ENCODE results near the gene PRKD1.
"Not testable (repeated sequence)": the region's sequence is repeated elsewhere in the genome, so short reads cannot be mapped to it uniquely, and the experiment has no call there.

The PRKD1 gene

GRCh38 chr14:29734732-29735131 lies 192.9 kb downstream of the PRKD1 start:
- no peak for DNase-seq

DNA sequence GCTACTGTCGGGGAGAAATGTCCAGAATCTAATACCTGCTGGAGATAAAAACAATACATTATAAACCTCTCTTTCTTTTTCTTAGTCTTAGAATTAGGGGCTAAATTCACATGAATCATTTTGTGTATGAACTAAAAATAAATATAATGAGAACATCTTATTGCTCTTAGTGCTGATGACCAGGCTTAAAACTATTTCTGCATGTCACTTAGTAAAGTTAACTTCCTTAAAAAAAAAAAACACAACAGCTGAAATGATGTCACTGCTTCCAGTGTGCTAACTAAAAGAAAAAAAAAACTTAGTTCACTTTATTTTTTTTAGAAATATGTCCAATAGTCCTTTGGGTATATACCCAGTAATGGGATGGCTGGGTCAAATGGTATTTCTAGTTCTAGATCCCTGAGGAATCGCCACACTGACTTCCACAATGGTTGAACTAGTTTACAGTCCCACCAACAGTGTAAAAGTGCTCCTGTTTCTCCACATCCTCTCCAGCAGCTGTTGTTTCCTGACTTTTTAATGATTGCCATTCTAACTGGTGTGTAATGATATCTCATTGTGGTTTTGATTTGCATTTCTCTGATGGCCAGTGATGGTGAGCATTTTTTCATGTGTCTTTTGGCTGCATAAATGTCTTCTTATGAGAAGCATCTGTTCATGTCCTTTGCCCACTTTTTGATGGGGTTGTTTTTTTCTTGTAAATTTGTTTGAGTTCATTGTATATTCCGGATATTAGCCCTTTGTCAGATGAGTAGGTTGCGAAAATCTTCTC lies 200.9 kb downstream of the PRKD1 start:
- DNase-seq = not testable (repeated sequence)

DNA sequence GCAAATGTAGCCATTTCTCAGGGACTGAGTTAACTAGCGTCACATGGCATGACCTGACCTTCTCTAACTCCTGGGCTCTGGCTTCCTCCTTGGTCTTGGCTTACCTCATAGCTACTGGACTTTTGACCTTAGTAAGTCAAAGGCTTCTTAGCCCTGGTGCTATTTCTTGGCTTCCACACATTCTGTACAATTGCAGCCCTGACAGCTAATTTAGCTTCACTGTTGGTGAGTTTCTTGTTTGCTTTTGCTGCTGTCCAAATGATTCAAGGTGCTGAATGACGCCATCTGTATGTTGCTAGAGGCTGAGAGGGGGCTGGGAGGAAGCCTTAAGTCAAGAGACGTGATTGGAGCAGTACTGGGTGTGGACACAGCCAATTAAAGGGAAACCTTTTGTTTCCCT lies 202.7 kb downstream of the PRKD1 start:
- peak; percentile 60 for DNase-seq

- no peak for DNase-seq
Observed at GRCh38 chr14:29722831-29723230, 204.8 kb downstream of the PRKD1 start.

DNA sequence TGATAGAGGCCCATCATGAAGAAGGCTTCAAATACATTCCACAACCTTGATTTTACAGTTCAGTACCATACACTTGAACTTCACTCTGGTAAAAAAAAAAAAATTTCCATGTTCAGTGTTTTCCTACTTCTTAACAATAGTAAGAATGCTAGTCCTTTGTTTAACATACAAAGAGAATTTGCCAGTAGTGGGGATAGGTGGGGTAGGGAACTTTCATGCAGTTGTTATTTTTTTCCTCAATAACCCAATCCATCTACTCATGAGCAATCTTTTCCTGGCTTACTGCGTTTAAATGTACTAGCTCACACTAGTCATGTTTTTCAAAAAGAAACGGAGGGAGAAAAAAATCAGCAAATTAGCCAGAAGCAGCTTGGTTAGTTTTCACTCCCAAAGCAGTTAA lies 206.1 kb downstream of the PRKD1 start:
- no peak for DNase-seq

DNA sequence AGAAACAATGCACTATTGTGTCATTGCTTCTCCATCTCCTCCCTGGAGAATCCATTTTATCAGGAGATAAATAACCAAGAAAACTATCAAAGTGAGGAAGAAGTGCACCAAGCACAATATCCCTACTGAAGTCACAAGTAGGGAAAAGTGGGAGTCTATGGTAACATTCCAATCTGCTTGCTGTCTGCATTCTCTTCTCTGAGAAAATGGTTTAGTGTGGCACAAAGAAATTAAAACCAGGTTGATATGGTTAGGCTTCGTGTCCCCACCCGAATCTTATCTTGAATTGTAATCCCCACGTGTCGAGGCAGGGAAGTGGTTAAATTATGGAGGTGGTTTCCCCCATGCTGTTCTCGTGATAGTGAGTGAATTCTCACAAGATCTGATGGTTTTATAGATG lies 209.7 kb downstream of the PRKD1 start:
- no peak for DNase-seq

- DNase-seq = peak; percentile 69
Observed at GRCh38 chr14:29716150-29716549, 211.5 kb downstream of the PRKD1 start.

- no peak for DNase-seq
Observed at GRCh38 chr14:29712601-29713000, 215.0 kb downstream of the PRKD1 start.

DNA sequence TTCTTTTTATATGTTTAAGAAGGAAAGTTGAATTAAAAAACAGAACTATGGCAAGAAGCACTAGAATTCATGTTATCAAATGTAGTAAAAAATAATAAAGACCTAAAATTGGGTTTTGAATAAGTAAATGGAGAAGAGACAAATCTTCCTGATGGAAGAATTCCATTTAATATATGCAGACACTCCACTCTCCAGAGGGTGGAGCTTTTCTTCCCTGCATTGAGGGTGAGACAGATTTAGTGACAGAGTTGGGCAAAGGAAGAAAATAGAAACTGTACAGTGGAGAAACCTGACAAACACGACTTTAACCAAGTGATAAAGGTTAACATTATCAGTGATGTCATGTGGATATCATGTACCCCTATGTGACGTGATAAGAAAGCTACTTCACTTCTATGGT lies 217.6 kb downstream of the PRKD1 start:
- DNase-seq = no peak

GRCh38 chr14:29709490-29709889 lies 218.2 kb downstream of the PRKD1 start:
- DNase-seq = no peak

DNA sequence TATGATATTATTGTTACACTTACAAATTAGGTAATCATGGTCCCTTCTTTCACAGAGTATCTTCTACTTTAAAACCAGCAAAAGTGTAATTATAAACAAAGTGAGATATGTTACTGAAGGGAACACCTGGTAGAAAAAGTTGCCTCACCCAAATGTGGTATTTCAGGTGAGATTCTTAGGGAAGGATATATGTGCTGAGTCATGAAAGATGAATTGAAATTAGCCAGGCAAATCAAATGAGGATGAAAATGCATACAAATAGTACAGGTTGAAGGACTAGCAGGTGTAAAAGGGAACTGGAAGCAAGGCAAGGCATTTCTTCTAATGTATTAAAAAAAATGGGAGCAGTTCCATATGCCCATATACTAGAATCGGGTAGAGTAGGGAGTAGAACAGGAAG lies 220.9 kb downstream of the PRKD1 start:
- DNase-seq = no peak

DNA sequence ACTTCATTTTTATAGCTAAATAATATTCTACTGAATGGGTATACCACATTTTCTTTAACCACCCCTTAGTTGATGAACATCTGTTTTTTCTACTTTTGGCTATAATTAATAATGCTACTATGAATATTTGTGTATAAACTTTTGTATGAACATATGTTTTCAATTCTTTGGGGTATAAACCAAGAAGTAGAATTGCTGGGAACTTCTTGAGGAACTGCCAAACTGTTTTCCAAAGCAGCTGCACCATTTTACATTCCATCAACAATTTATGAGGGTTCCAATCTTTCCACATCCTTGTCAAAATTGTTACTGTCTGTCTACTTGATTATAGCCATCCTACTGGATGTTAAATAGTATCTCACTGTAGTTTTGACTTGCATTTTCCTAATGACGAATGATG lies 221.8 kb downstream of the PRKD1 start:
- DNase-seq = no peak

GRCh38 chr14:29689597-29689996 lies 238.1 kb downstream of the PRKD1 start:
- DNase-seq = not testable (repeated sequence)

- no peak for DNase-seq
Observed at GRCh38 chr14:29687866-29688265, 239.8 kb downstream of the PRKD1 start.

- no peak for DNase-seq
Observed at GRCh38 chr14:29687071-29687765, 240.4 kb downstream of the PRKD1 start.

GRCh38 chr14:29684926-29685325 lies 242.7 kb downstream of the PRKD1 start:
- DNase-seq = no peak

DNA sequence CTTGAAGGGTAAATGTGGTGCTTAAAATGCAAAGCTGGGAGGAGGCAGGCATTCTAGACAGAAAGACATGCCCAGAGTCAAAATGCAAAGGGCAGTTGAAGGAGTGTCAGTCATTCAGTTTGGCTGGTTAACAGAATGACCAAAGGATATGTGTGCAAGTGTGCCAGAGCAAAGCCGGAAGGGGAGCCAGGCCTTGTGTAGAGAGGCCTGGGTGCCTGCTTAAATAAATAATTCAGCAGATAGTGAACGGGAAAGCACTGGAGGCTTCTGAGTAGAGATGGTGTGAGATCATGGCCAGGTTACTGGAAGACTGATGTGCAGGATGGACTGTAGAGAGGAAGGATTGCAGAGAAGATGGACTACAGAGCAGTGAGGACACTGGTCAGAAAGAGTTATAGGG lies 244.9 kb downstream of the PRKD1 start:
- DNase-seq = no peak

DNA sequence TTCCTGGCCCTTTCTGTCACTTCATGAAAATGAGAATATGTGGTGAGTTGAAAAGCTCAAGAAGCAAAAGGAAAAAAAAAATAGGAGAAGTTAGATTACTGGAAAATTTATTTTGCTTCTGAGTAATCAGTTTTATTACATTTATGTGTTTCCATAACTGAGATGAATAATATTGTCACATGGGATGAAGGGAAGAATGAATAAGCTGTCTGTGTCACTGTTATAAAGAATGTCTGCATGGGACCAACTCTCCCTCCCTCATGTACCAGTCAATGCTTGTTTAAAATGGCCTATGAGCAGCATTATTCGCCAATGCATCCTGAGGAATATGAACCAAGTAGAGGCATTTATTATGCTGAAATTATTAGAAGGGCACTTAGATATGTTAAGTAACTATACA lies 246.3 kb downstream of the PRKD1 start:
- no peak for DNase-seq

DNA sequence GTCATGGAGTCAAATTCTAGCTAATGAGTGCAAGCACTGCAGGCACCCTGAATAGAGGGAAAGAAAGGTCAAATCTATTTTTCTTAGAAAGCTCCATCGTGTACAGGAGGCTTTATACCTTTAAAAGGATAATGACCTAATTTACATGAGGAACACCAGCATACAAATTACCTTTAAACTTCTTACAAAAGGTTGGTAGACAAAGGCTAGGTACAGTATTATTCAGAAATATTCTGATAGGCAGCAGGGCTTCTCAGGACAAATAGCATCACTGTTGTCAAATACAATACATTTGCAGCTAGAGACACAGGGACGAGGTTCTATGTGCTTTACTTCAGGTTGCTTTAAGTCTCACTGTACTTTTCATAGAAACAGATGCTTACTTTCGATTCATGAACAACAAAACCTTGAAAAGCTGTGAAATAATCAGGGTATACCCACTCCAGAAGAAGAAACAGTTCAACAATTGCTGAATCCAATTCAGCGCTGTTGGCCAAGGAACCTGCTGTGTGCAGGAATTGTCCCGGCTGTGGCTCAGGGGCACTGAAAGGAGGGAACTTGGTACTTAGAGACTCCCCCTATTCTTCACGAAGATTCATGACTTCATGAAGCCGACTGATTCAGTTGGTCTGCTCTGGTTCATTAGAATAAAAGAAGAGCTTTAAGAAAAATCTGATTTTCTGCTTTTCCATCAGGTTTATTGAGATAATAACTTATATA lies 252.9 kb downstream of the PRKD1 start:
- DNase-seq = no peak

DNA sequence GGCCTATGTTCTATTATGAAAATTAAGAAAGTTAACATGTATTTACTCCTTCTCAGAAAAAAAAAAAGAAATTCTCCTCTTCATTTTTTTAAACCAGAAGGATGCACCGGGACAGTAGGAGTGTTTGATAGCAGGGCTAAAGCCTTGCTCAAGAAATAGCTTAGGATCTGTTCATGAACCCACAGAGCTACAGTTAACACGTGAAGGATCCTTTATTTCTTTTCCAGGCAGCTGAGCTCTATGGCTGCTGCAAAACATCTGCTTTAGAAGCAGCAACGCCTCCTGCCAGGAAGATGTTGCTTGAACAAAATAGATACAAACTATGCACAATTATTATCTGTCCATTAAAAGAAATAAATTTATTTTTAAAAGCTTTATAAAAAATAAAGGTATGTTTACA lies 254.8 kb downstream of the PRKD1 start:
- no peak for DNase-seq

DNA sequence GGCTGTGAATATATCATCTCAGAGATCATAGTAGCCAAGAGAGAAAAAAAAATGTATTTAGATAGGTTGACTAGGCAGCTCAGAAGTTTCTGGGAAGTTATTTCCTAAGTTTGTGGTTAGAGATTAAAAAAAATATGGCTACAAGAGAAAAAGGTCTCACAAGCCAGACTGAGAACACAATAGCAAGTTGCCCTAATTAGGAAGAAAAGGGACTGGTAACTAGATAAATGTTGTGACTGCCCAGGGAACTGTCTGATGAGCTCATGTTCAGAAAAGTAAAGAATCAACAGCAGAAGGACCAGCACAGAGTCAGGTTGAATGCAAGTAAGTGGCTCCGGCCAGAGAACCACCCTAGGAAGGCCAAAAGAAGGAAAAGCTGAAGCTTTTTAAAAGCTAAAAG lies 256.6 kb downstream of the PRKD1 start:
- no peak for DNase-seq

DNA sequence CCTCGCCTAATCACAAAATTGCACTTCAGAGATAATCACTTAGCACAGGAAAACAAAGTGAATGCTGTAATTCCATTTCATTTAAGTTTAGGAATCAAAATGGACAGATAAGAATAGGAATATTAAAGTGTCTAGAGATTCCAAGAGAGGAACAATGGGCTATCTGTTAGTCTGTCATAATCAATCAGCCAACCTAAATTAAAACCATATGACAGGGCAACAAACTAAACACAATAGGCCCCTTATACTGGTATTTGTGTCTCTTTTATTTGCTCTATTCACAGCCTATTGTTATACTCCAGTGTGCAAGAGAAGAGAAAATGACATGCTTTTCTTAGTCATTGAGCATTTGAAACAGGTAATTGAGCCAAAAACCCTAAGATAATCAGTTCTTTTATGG lies 259.4 kb downstream of the PRKD1 start:
- DNase-seq = no peak

DNA sequence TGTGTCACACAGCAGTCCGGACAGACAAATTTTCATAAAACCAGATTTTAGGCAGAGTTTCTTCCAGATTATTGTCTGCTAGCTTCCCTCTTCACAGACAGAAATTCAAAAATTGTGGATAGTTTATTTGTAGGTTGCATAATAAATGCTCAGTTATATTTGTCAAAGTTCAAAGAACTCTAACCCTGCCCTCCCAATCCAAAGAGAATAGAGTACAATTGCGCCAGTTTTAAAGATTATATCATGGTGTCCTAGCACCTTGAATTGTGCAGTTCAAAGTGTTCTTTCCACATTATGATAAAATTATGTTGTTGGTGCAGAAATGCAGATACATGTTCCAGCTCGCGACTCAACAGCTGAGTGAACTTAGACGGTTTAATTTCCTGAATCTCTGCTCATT lies 263.1 kb downstream of the PRKD1 start:
- no peak for DNase-seq

GRCh38 chr14:29663281-29663801 lies 264.3 kb downstream of the PRKD1 start:
- DNase-seq = no peak

All from islet precursor cell (in vitro differentiated cells).